Stimulated activated naive CD8-positive, alpha-beta T cell treated with anti-CD3 and anti-CD28 coated beads, Interleukin-15, amount 100 ng/mL, for 72 hours (primary cell): ENCODE measurements around the gene ADK.

ENCODE experiments used
- ATAC-seq: fragments of 150-1000 bp; cut with Tn5 transposase; 2 replicates; pipeline ENCODE4 v1.10.0; 2021; ENCODE audit warnings: mild to moderate bottlenecking, moderate library complexity
- DNase-seq, 2 donors: peaks; one replicate each; pipeline ENCODE4 v3.0.0; 2021 to 2022
- H3K27ac Mint-ChIP-seq, 2 donors: one replicate each; pipeline ENCODE4 v1.8.0; 2022; ENCODE audit warnings: mild to moderate bottlenecking in 2 of 2, mixed read lengths in 2 of 2, moderate library complexity in 2 of 2
- H3K27me3 Mint-ChIP-seq: one replicate; pipeline ENCODE4 v1.8.0; 2022; ENCODE audit warnings: mixed read lengths
- H3K4me1 Mint-ChIP-seq: one replicate; pipeline ENCODE4 v1.8.0; 2022; ENCODE audit warnings: mild to moderate bottlenecking, mixed read lengths
- H3K4me3 Mint-ChIP-seq, 2 donors: one replicate each; pipeline ENCODE4 v1.8.0; 2022; ENCODE audit warnings: mild to moderate bottlenecking in 2 of 2, mixed read lengths in 2 of 2, moderate library complexity in 1 of 2
- H3K9me3 Mint-ChIP-seq, 2 donors: one replicate each; pipeline ENCODE4 v1.8.0; 2022; ENCODE audit warnings: mixed read lengths in 2 of 2

ADK gene

DNA sequence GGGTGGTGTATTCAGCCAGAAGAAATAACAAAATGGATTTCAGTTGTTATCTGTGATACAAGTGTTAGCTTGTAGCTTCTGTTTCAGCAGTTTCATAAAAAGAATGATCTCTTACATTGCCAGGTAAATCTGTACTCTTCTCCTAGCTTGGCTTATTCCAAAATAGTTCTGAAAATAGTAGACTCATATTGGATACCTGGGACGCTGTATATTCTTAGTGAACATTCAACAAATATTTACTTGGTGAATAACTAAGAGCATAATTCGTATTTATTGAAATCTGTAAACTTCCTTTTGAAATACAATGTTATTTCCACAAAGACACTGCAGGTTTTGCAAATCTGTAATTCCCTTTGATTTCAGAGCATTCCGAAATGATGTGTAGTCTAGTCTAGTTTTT is 249.2 kb downstream of the ADK start:
- no peaks in the 10 kb centered on the region for H3K4me1 Mint-ChIP-seq
- no peaks in the 10 kb centered on the region for H3K27me3 Mint-ChIP-seq
- peaks cover 4 to 11% of the 10 kb centered on the region in 2 donors for H3K9me3 Mint-ChIP-seq
- ATAC-seq, result no peak
- H3K4me3 Mint-ChIP-seq, result no peak overlapping the region
- no peak for DNase-seq
- H3K27ac Mint-ChIP-seq, result no peak overlapping the region

DNA sequence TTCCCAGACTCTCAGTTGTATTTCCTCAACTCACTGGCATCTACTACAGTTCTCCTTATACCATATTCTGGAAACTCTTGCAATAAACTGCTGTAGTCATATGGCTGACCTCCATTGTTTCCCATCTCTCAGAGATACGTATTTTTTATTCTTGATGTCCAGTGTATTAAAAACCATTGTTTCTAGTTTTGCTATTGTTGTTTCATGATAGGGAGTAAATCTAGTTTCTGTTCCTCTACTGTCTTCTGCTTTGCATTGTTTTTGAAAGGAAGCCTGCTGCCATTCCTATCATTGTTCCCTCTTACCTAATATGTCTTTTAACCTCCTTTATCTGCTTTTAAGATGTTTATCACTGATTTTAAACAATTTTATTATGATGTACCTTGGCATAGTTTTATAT is 255.0 kb downstream of the ADK start:
- Mint-ChIP-seq H3K4me3 (no peak overlapping the region), H3K27ac (peak overlapping the region in 1 of 2 donors; percentile 24), H3K27me3 (no peaks in the 10 kb centered on the region), H3K9me3 (peaks cover 4 to 11% of the 10 kb centered on the region in 2 donors), H3K4me1 (no peaks in the 10 kb centered on the region)
- DNase-seq (no peak), ATAC-seq (no peak)

DNA sequence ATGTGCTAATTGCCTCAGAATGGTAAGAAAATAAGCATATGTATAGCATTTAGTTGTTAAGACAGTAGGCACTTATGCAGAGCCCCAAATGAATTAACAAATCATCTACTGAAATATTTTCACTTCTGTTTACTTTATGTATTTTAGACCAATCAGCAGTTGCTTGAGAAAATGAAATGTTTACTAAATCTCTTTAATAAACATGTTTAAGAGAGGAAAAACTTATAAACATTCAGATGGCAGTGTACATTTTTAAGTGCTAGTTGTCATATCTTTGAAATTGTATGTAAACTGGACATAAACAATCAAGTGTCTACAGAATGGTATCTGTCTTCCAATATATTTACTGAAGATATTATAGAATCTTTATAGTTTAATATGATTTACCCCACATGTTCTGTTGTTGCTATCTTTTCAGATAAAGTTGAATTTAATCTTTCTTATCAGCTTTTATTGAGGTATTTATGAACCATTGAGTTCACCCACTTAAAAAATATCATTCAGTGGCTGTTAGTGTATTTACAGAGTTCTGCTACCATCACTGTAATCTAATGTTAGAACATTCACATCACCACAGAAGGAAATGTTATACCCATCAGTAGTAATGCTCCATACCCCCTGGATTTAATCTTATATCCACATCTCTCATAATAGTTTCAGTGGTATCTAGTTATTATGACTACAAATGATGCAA is 264.3 kb downstream of the ADK start:
- Mint-ChIP-seq H3K4me3 (no peak overlapping the region), H3K27me3 (no peaks in the 10 kb centered on the region), H3K27ac (no peak overlapping the region), H3K4me1 (peaks cover 9% of the 10 kb centered on the region), H3K9me3 (no peaks in the 10 kb centered on the region)
- no peak for DNase-seq
- no peak for ATAC-seq

GRCh38 chr10:74417397-74417796 is 266.4 kb downstream of the ADK start:
- no peak overlapping the region for H3K27ac Mint-ChIP-seq
- no peaks in the 10 kb centered on the region for H3K27me3 Mint-ChIP-seq
- no peaks in the 10 kb centered on the region for H3K9me3 Mint-ChIP-seq
- H3K4me1 Mint-ChIP-seq, result peaks cover 9% of the 10 kb centered on the region
- no peak overlapping the region for H3K4me3 Mint-ChIP-seq
- ATAC-seq (no peak), DNase-seq (no peak)

GRCh38 chr10:74418285-74418872 is 267.4 kb downstream of the ADK start:
- no peaks in the 10 kb centered on the region for H3K27me3 Mint-ChIP-seq
- H3K27ac Mint-ChIP-seq, result no peak overlapping the region
- ATAC-seq, result no peak
- no peak overlapping the region for H3K4me3 Mint-ChIP-seq
- no peak for DNase-seq
- H3K4me1 Mint-ChIP-seq, result peaks cover 9% of the 10 kb centered on the region
- peaks cover 0 to 6% of the 10 kb centered on the region in 2 donors for H3K9me3 Mint-ChIP-seq

DNA sequence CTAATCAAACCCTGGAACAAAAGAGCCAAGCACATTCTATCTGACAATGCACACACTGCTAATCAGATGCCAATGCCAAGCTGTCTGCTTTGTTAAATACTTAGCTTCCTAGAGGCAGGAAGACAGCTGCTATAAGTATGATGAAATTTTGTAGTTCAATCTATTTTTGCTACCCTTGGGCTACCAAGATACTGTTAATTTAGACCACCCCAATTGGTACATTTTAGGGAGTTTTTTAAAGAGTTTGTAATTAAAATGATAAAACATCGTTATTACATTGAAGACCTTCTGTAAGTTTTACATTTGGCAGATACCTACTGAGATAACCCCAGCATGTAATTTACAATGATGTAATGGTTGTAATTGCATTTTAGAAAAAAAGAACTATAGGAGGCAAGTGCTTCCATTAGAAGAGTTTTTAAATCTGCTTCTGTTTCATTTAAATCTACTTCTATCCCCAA is 268.5 kb downstream of the ADK start:
- ATAC-seq (no peak), DNase-seq (no peak)
- Mint-ChIP-seq H3K4me1 (peaks cover 9% of the 10 kb centered on the region), H3K4me3 (no peak overlapping the region), H3K9me3 (peaks cover 0 to 6% of the 10 kb centered on the region in 2 donors), H3K27ac (no peak overlapping the region), H3K27me3 (no peaks in the 10 kb centered on the region)

DNA sequence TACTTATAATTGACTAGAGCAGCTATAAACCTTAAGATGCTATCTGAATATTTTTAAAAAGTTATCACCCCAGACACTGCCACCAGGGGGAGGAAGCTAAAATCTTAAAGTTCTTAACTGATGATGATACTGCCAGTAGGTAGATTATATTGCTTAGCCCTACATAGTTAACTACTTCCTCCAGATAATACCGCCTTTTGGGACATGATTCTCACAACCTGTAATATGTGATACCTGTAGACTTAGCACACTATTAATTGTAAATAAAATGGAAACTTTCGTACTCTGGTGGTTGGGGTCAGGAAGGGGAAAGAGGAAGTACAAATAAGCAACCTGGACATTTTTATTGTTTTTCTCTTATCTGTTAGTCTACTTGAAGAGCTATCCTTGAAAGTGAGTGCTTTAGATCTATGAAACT is 268.9 kb downstream of the ADK start:
- DNase-seq (no peak), ATAC-seq (no peak)
- Mint-ChIP-seq H3K9me3 (peaks cover 0 to 6% of the 10 kb centered on the region in 2 donors), H3K27ac (no peak overlapping the region), H3K27me3 (no peaks in the 10 kb centered on the region), H3K4me1 (peaks cover 9% of the 10 kb centered on the region), H3K4me3 (no peak overlapping the region)

- Mint-ChIP-seq H3K4me1 (no peaks in the 10 kb centered on the region), H3K4me3 (no peak overlapping the region), H3K27ac (no peak overlapping the region), H3K9me3 (peaks cover 0 to 6% of the 10 kb centered on the region in 2 donors), H3K27me3 (no peaks in the 10 kb centered on the region)
- ATAC-seq (no peak), DNase-seq (no peak)
Observed at GRCh38 chr10:74424565-74424964, 273.5 kb downstream of the ADK start.

GRCh38 chr10:74425456-74426001 is 274.5 kb downstream of the ADK start:
- no peaks in the 10 kb centered on the region for H3K27me3 Mint-ChIP-seq

DNA sequence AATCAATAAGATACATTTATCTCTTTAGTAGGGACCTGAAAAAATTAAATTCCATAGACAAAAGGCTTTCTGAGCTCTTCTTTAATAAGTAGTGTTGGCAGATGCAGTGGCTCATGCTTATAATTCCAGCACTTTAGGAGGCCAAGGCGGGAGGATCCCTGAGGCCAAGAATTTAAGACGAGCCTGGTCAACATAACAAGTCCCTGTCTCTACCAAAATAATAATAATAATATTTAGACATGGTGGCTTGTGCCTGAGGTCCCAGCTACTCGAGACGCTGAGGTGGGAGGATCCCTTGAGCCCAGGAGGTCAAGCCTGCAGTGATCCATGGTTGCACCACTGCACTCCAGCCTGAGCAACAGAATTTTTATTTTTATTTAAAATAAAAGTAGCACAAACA is 280.8 kb downstream of the ADK start:
- H3K27me3 Mint-ChIP-seq, result no peaks in the 10 kb centered on the region
- ATAC-seq, result no peak
- H3K4me1 Mint-ChIP-seq, result no peaks in the 10 kb centered on the region
- DNase-seq, result no peak
- H3K27ac Mint-ChIP-seq, result no peak overlapping the region
- no peak overlapping the region for H3K4me3 Mint-ChIP-seq
- peaks cover 0 to 6% of the 10 kb centered on the region in 2 donors for H3K9me3 Mint-ChIP-seq

More at GRCh38 chr10:74425456-74426001, 274.5 kb downstream of the ADK start:
- Mint-ChIP-seq H3K27ac (no peak overlapping the region), H3K4me1 (no peaks in the 10 kb centered on the region), H3K4me3 (no peak overlapping the region), H3K9me3 (peaks cover 0 to 7% of the 10 kb centered on the region in 2 donors)
- ATAC-seq (no peak), DNase-seq (no peak)

GRCh38 chr10:74432841-74433594 is 282.0 kb downstream of the ADK start:
- Mint-ChIP-seq H3K4me1 (peaks cover 8% of the 10 kb centered on the region), H3K27me3 (no peaks in the 10 kb centered on the region), H3K27ac (no peak overlapping the region), H3K4me3 (no peak overlapping the region), H3K9me3 (peaks cover 0 to 6% of the 10 kb centered on the region in 2 donors)
- ATAC-seq (no peak), DNase-seq (no peak)

DNA sequence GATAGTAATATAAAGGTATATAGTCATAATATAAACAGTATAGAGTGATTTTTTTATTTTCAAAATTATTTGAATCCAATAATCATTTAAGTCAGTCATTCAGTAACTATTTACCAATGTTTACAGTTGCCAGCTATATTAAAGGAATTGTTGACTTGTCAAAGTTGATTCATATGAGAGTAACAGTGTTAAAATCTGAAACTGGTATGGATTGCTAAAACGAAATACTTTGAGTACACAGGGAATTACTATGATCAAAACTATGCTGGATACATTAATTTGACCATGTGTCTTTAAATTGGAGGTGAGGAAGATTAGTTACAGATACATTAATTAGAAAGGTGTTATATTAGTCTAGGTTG is 282.6 kb downstream of the ADK start:
- Mint-ChIP-seq H3K27me3 (no peaks in the 10 kb centered on the region), H3K9me3 (peaks cover 0 to 6% of the 10 kb centered on the region in 2 donors), H3K4me3 (no peak overlapping the region), H3K4me1 (peaks cover 9% of the 10 kb centered on the region), H3K27ac (no peak overlapping the region)
- DNase-seq (no peak), ATAC-seq (no peak)

DNA sequence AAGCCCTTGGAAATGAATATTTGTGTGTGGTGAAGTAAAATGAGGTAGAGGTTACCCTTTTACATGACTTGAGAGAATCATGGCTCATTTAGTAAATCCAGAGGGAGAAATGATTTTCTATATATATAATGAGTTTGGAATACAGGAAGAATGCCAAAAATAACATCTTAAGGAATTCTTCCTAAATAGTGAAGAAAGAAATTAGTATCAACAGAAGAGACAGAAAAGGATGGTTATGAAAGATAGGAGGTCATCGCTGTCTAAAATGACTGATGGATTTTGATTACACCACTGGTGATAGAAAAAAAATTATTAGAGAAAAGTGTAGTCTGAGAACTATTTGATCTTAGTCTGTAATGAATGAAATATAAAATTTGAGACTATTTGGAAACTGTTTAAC is 283.0 kb downstream of the ADK start:
- H3K27ac Mint-ChIP-seq, result no peak overlapping the region
- no peaks in the 10 kb centered on the region for H3K27me3 Mint-ChIP-seq
- H3K9me3 Mint-ChIP-seq, result peaks cover 0 to 6% of the 10 kb centered on the region in 2 donors
- ATAC-seq (no peak), DNase-seq (no peak)
- no peak overlapping the region for H3K4me3 Mint-ChIP-seq
- peaks cover 9% of the 10 kb centered on the region for H3K4me1 Mint-ChIP-seq

DNA sequence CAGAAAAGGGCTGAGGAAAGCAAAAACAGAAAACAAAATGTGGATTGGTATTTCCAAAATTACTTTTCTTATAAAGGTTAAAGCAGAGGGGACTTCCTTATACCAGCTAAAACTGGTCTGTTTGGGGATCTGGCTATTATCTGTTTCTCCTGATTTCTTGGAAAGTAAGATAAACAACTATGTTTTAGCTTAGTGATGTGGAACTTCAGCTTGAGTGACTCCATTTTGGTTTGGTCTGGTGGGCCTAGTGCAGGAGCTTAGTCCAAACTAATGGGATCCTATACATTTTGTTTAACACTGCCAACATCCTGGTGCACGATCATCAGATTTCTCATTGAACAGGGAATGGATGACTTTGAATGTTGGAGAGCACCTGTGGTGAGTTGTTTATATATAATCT is 283.5 kb downstream of the ADK start:
- Mint-ChIP-seq H3K4me1 (peaks cover 9% of the 10 kb centered on the region), H3K4me3 (no peak overlapping the region), H3K27ac (no peak overlapping the region), H3K27me3 (no peaks in the 10 kb centered on the region), H3K9me3 (peaks cover 0 to 6% of the 10 kb centered on the region in 2 donors)
- DNase-seq, result no peak
- ATAC-seq, result no peak

GRCh38 chr10:74436523-74437170 is 285.6 kb downstream of the ADK start:
- Mint-ChIP-seq H3K27ac (no peak overlapping the region), H3K4me3 (no peak overlapping the region)
- no peak for ATAC-seq

More at GRCh38 chr10:74436523-74437170, 285.6 kb downstream of the ADK start:
- DNase-seq, result no peak
- H3K27me3 Mint-ChIP-seq, result no peaks in the 10 kb centered on the region
- no peaks in the 10 kb centered on the region for H3K9me3 Mint-ChIP-seq
- H3K4me1 Mint-ChIP-seq, result peaks cover 9% of the 10 kb centered on the region
